ENCODE results near the gene CYP4X1.
"Not testable (repeated sequence)": the region's sequence is repeated elsewhere in the genome, so short reads cannot be mapped to it uniquely, and the experiment has no call there.

Gene CYP4X1

DNA sequence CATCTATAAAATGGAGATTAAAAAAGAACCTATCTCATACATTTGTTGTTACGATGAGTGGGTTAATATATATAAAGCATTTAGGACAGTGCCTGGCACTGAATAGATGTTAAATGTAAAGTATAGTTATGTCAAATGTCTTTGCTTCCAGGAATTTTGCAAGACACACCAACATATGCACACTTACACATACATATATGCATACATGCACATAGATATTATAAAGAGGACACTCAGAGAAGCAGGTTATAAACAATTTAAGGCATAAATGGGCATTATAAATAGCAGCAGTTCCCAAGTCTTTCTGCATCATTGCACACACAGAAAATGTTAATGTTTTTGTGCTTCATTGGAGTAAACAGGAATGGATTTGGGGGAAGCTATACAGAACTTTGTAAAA lies 13.3 kb downstream of the CYP4X1 start:
- Histone ChIP-seq H3K4me1 (ENCODE audit: low read length) (no peaks in the 10 kb centered on the region), H4K20me1 (ENCODE audit: insufficient read depth, low read length) (no peaks in the 10 kb centered on the region), H3F3A (ENCODE audit: insufficient read depth, low read length) (no peaks in the 10 kb centered on the region), H3K4me2 (ENCODE audit: low read depth, low read length) (no peak overlapping the region), H3K36me3 (replicated peaks; ENCODE audit: insufficient read depth, low read length) (no peaks in the 10 kb centered on the region), H3K4me3 (ENCODE audit: low read length) (no peak overlapping the region), H3K9ac (ENCODE audit: low read length) (no peak overlapping the region), H2AFZ (ENCODE audit: low read length) (no peak overlapping the region), H3K9me3 (replicated peaks; ENCODE audit: insufficient read depth, low read length) (no peaks in the 10 kb centered on the region), H3K9me2 (replicated peaks; ENCODE audit: insufficient read depth, low read length) (no peaks in the 10 kb centered on the region), H3K27ac (ENCODE audit: low read length) (no peak overlapping the region), H3K79me2 (ENCODE audit: low read length) (no peaks in the 10 kb centered on the region), H3K27me3 (replicated peaks; ENCODE audit: insufficient read depth, low read length) (no peaks in the 10 kb centered on the region)
- TF ChIP-seq, protein P1, sequence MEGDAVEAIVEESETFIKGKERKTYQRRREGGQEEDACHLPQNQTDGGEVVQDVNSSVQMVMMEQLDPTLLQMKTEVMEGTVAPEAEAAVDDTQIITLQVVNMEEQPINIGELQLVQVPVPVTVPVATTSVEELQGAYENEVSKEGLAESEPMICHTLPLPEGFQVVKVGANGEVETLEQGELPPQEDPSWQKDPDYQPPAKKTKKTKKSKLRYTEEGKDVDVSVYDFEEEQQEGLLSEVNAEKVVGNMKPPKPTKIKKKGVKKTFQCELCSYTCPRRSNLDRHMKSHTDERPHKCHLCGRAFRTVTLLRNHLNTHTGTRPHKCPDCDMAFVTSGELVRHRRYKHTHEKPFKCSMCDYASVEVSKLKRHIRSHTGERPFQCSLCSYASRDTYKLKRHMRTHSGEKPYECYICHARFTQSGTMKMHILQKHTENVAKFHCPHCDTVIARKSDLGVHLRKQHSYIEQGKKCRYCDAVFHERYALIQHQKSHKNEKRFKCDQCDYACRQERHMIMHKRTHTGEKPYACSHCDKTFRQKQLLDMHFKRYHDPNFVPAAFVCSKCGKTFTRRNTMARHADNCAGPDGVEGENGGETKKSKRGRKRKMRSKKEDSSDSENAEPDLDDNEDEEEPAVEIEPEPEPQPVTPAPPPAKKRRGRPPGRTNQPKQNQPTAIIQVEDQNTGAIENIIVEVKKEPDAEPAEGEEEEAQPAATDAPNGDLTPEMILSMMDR (IDR thresholded peaks at IDR 0.05; ENCODE audit: low read length) = no peak
- TF ChIP-seq EZH2phosphoT487 (IDR thresholded peaks at IDR 0.05; ENCODE audit: low read length) (no peak), EZH2 (optimal IDR thresholded peaks at IDR 0.05; ENCODE audit: low read depth, low read length) (no peak)
- DNase-seq = no peak

DNA sequence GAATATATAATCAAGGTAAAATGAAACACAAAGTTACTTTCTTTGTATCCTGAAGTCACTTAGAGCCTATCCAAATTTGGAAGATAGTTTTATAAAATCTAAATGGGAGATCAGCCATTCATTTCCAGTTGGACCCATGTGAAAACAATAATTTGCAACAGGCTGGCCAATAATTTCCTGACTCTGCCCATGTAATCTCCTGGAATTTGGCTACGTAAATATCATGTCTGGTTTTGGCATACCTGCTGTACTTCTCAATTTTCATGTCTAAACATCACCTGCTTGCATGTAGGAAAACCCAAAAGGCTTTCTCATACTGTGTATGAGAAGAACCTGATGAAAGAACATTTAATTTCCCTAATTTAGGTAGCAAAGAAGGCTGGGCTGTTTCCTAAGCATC lies 35.9 kb downstream of the CYP4X1 start:
- DNase-seq = no peak
- no peaks in the 10 kb centered on the region for H3K36me3 ChIP-seq (replicated peaks; ENCODE audit: insufficient read depth, low read length)
- no peak for TF ChIP-seq EZH2phosphoT487 (IDR thresholded peaks at IDR 0.05; ENCODE audit: low read length)
- TF ChIP-seq, protein P1 (IDR thresholded peaks at IDR 0.05; ENCODE audit: low read length) = no peak
- TF ChIP-seq EZH2 (optimal IDR thresholded peaks at IDR 0.05; ENCODE audit: low read depth, low read length) = no peak
- no peaks in the 10 kb centered on the region for H3K9me2 ChIP-seq (replicated peaks; ENCODE audit: insufficient read depth, low read length)
- H3F3A ChIP-seq (ENCODE audit: insufficient read depth, low read length) = no peaks in the 10 kb centered on the region
- no peaks in the 10 kb centered on the region for H3K79me2 ChIP-seq (ENCODE audit: low read length)
- no peak overlapping the region for H3K27ac ChIP-seq (ENCODE audit: low read length)
- no peaks in the 10 kb centered on the region for H3K4me1 ChIP-seq (ENCODE audit: low read length)
- no peak overlapping the region for H3K4me3 ChIP-seq (ENCODE audit: low read length)
- no peak overlapping the region for H3K4me2 ChIP-seq (ENCODE audit: low read depth, low read length)
- no peaks in the 10 kb centered on the region for H4K20me1 ChIP-seq (ENCODE audit: insufficient read depth, low read length)
- H2AFZ ChIP-seq (ENCODE audit: low read length) = no peak overlapping the region
- no peak overlapping the region for H3K9ac ChIP-seq (ENCODE audit: low read length)
- no peaks in the 10 kb centered on the region for H3K9me3 ChIP-seq (replicated peaks; ENCODE audit: insufficient read depth, low read length)
- no peaks in the 10 kb centered on the region for H3K27me3 ChIP-seq (replicated peaks; ENCODE audit: insufficient read depth, low read length)

DNA sequence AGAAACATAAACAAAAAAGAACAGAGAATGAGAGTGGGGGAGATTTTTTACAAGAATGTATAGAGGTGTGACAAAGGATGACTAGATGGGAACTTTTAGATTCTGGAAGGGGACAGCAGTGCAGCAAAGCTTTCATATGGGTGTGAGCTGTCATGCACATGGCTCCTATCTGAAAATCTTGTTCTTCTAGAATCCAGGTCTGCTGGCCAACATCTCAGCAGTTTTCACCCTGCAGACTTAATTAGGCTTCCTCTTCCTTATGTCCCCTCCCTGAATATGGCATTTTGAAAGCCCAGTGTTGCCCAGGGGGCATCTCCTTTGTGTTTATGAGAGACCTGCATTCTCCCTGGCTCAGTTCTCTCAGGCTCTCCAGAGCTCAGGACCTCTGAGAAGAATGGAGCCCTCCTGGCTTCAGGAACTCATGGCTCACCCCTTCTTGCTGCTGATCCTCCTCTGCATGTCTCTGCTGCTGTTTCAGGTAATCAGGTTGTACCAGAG lies 43.7 kb downstream of the CYP4X1 start, which contains the start of gene CYP4Z1:
Gene CYP4Z1, plus strand, starts transcription at position 135 of the 498 bp plus-strand sequence. Its CDS starts 260 bp downstream, at position 395.
- no peak within 1 kb of the TSS for H3K4me3 ChIP-seq (ENCODE audit: low read length)
- no peaks in the 10 kb centered on the region for H3K27me3 ChIP-seq (replicated peaks; ENCODE audit: insufficient read depth, low read length)

DNA sequence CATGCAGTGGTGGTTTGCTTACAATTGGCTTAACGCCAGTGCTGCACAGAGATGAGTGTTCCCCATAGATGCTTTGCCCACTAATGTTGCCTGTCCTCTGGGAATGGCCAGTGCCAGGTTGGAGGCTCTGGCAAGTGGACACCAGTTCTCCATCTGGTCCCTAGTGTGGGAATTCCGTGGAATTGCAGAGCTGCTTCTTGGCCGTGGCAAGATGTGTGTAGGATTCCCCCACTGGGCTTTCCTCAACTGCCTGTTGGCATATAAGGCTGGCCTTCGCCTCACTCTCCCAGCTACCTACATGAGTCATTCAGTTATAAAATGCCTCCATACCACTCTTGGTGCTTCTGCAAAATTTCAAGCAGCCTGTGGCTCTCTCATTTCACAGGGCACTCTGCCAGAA lies 45.6 kb downstream of the CYP4X1 start:
- not testable (repeated sequence) for H2AFZ ChIP-seq (ENCODE audit: low read length); H3K4me2 ChIP-seq (ENCODE audit: low read depth, low read length); H3F3A ChIP-seq (ENCODE audit: insufficient read depth, low read length); H3K27me3 ChIP-seq (replicated peaks; ENCODE audit: insufficient read depth, low read length); DNase-seq; H4K20me1 ChIP-seq (ENCODE audit: insufficient read depth, low read length); H3K9me3 ChIP-seq (replicated peaks; ENCODE audit: insufficient read depth, low read length); H3K4me3 ChIP-seq (ENCODE audit: low read length); H3K27ac ChIP-seq (ENCODE audit: low read length); H3K36me3 ChIP-seq (replicated peaks; ENCODE audit: insufficient read depth, low read length); H3K4me1 ChIP-seq (ENCODE audit: low read length); H3K79me2 ChIP-seq (ENCODE audit: low read length); H3K9me2 ChIP-seq (replicated peaks; ENCODE audit: insufficient read depth, low read length); H3K9ac ChIP-seq (ENCODE audit: low read length)

More for the DNA sequence above, 43.7 kb downstream of the CYP4X1 start, which contains the start of gene CYP4Z1:
- Histone ChIP-seq H3K9me3 (replicated peaks; ENCODE audit: insufficient read depth, low read length) (no peaks in the 10 kb centered on the region), H3K4me1 (ENCODE audit: low read length) (no peaks in the 10 kb centered on the region), H3K9me2 (replicated peaks; ENCODE audit: insufficient read depth, low read length) (no peaks in the 10 kb centered on the region), H3K27ac (ENCODE audit: low read length) (no peak within 1 kb of the TSS), H3K36me3 (replicated peaks; ENCODE audit: insufficient read depth, low read length) (no peaks in the 10 kb centered on the region), H2AFZ (ENCODE audit: low read length) (no peak within 1 kb of the TSS), H3K4me2 (ENCODE audit: low read depth, low read length) (no peak within 1 kb of the TSS), H3F3A (ENCODE audit: insufficient read depth, low read length) (no peaks in the 10 kb centered on the region), H3K79me2 (ENCODE audit: low read length) (no peaks in the 10 kb centered on the region), H3K9ac (ENCODE audit: low read length) (no peak within 1 kb of the TSS), H4K20me1 (ENCODE audit: insufficient read depth, low read length) (no peaks in the 10 kb centered on the region)
- TF ChIP-seq, protein P1 (IDR thresholded peaks at IDR 0.05; ENCODE audit: low read length) = no peak
- no peak for DNase-seq

DNA sequence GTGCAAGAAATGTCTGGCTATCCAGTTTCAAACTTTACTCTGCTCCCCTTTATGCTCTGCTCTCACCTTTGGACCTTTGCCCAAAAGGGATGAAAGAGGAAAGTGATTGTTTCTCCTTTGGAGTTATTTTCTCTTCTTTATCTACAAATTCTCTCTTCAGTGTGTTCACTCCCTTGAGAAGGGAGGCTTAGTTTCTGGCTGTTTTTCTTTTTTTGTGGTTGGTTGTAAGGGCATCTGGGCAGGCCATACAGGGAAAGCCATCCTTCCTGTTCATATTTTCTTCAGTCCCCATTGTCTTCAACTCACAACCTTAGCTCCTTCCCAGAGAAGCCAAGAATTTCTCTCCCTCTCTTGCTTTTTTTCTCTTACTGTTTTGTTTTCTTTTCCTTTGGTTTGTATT lies 46.0 kb downstream of the CYP4X1 start:
- H3K27ac ChIP-seq (ENCODE audit: low read length); H3K27me3 ChIP-seq (replicated peaks; ENCODE audit: insufficient read depth, low read length); H3K79me2 ChIP-seq (ENCODE audit: low read length); H3K9me3 ChIP-seq (replicated peaks; ENCODE audit: insufficient read depth, low read length); H3K9ac ChIP-seq (ENCODE audit: low read length); H3K36me3 ChIP-seq (replicated peaks; ENCODE audit: insufficient read depth, low read length); H3F3A ChIP-seq (ENCODE audit: insufficient read depth, low read length); H3K4me2 ChIP-seq (ENCODE audit: low read depth, low read length); H3K9me2 ChIP-seq (replicated peaks; ENCODE audit: insufficient read depth, low read length); H3K4me1 ChIP-seq (ENCODE audit: low read length); H3K4me3 ChIP-seq (ENCODE audit: low read length); H4K20me1 ChIP-seq (ENCODE audit: insufficient read depth, low read length); DNase-seq; H2AFZ ChIP-seq (ENCODE audit: low read length): not testable (repeated sequence)

DNA sequence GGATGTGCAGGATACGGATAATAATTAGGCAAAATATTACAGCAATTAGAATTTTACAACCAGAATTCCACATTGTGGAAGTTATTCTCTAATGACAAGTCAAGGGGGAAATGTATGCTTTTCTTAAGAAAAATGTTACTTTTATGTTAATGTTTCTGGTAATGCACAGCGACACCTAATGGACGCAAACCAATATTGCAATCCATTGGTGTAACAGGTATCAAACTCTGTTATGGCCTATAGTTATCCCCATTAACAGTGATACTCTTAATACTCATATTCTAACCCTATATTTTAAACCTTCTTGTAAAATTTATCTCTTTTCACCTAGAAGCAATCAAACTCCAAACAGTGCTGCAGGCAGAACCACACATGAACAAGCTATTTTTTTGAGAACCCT lies 65.9 kb downstream of the CYP4X1 start:
- H3K36me3 ChIP-seq (replicated peaks; ENCODE audit: insufficient read depth, low read length); H3K4me1 ChIP-seq (ENCODE audit: low read length); H3K9ac ChIP-seq (ENCODE audit: low read length); H3F3A ChIP-seq (ENCODE audit: insufficient read depth, low read length); H3K4me3 ChIP-seq (ENCODE audit: low read length); H3K4me2 ChIP-seq (ENCODE audit: low read depth, low read length); H3K9me2 ChIP-seq (replicated peaks; ENCODE audit: insufficient read depth, low read length); H3K9me3 ChIP-seq (replicated peaks; ENCODE audit: insufficient read depth, low read length); H3K79me2 ChIP-seq (ENCODE audit: low read length); H2AFZ ChIP-seq (ENCODE audit: low read length); H3K27me3 ChIP-seq (replicated peaks; ENCODE audit: insufficient read depth, low read length); H3K27ac ChIP-seq (ENCODE audit: low read length); H4K20me1 ChIP-seq (ENCODE audit: insufficient read depth, low read length): not testable (repeated sequence)
- DNase-seq = peak; percentile 11
